LoVo (cell line): Measurements from ENCODE around the gene IFI27L2.
"Not testable (repeated sequence)": the region's sequence is repeated elsewhere in the genome, so short reads cannot be mapped to it uniquely, and the experiment has no call there.

ENCODE experiments used
- DNase-seq: peaks from one replicate; pipeline ENCODE4 v3.0.0-alpha.2; 2016; ENCODE audit warnings: low spot score

The IFI27L2 gene

GRCh38 chr14:94129111-94129757 is at the start of gene IFI27L2:
Gene IFI27L2, minus strand, starts transcription at chr14:94129604. Its CDS starts 40 bp downstream, at chr14:94129564.
- DNase-seq: peak; percentile 60

GRCh38 chr14:94177806-94178205 is 48.4 kb upstream of the IFI27L2 start:
- DNase-seq: no peak

- DNase-seq: no peak
Measured at GRCh38 chr14:94176808-94177207, 47.4 kb upstream of the IFI27L2 start.

- no peak for DNase-seq
Measured at GRCh38 chr14:94175747-94176146, 46.3 kb upstream of the IFI27L2 start.

- DNase-seq: no peak
Measured at GRCh38 chr14:94175011-94175745, 45.8 kb upstream of the IFI27L2 start.

- DNase-seq: no peak
Measured at GRCh38 chr14:94174604-94175010, 45.2 kb upstream of the IFI27L2 start.

GRCh38 chr14:94173885-94174603 is 44.6 kb upstream of the IFI27L2 start, which contains the start of gene PPP4R4:
Gene PPP4R4, plus strand, starts transcription at chr14:94174322. Its CDS starts 144 bp downstream, at chr14:94174466.
- DNase-seq: peak; percentile 76

GRCh38 chr14:94173471-94173884 is 44.1 kb upstream of the IFI27L2 start:
- no peak for DNase-seq

GRCh38 chr14:94172545-94172944 is 43.1 kb upstream of the IFI27L2 start:
- no peak for DNase-seq

GRCh38 chr14:94171208-94171607 is 41.8 kb upstream of the IFI27L2 start:
- DNase-seq: no peak

- no peak for DNase-seq
Measured at GRCh38 chr14:94170136-94170535, 40.7 kb upstream of the IFI27L2 start.

GRCh38 chr14:94165744-94166143 is 36.3 kb upstream of the IFI27L2 start:
- no peak for DNase-seq

- no peak for DNase-seq
Measured at GRCh38 chr14:94164685-94165431, 35.5 kb upstream of the IFI27L2 start.

GRCh38 chr14:94163796-94164195 is 34.4 kb upstream of the IFI27L2 start:
- DNase-seq: no peak

- no peak for DNase-seq
Measured at GRCh38 chr14:94162466-94162865, 33.1 kb upstream of the IFI27L2 start.

GRCh38 chr14:94161981-94162380 is 32.6 kb upstream of the IFI27L2 start:
- DNase-seq: no peak

GRCh38 chr14:94161058-94161457 is 31.7 kb upstream of the IFI27L2 start:
- DNase-seq: no peak

- DNase-seq: no peak
Measured at GRCh38 chr14:94158239-94158883, 29.0 kb upstream of the IFI27L2 start.

- DNase-seq: no peak
Measured at GRCh38 chr14:94157197-94157596, 27.8 kb upstream of the IFI27L2 start.

- not testable (repeated sequence) for DNase-seq
Measured at GRCh38 chr14:94156143-94156542, 26.7 kb upstream of the IFI27L2 start.

GRCh38 chr14:94153750-94154342 is 24.4 kb upstream of the IFI27L2 start:
- no peak for DNase-seq
